ENCODE results near the gene NEURL1B. TPM values are rescaled to one million over a fixed set of nuclear protein-coding genes. Genes with fewer than 3 reads are reported as not detected.

NEURL1B gene
- polyA plus RNA-seq, 1 donor from 2014 or later, result 12.7 TPM

GRCh38 chr5:172659570-172659908, 18.5 kb downstream of the NEURL1B start:
- Histone ChIP-seq H3K79me2 (replicated peaks; ENCODE audit: insufficient read depth, low read length) (no peaks in the 10 kb centered on the region), H4K20me1 (ENCODE audit: insufficient read depth) (no peaks in the 10 kb centered on the region), H3K27ac (ENCODE audit: low read length) (no peak overlapping the region), H3K9me2 (ENCODE audit: insufficient read depth, low read length) (no peaks in the 10 kb centered on the region), H3F3A (ENCODE audit: insufficient read depth, low read length, poor library complexity, severe bottlenecking) (no peaks in the 10 kb centered on the region), H3K36me3 (ENCODE audit: insufficient read depth, low read length) (no peaks in the 10 kb centered on the region), H3K9ac (ENCODE audit: low read length) (no peak overlapping the region), H3K9me3 (ENCODE audit: low read length) (peaks cover 6% of the 10 kb centered on the region), H2AFZ (ENCODE audit: low read depth, low read length) (no peak overlapping the region), H3K27me3 (ENCODE audit: insufficient read depth, low read depth, low read length) (no peaks in the 10 kb centered on the region), H3K4me2 (ENCODE audit: low read length) (no peak overlapping the region), H3K4me3 (ENCODE audit: low read length) (no peak overlapping the region)
- TF ChIP-seq POLR2AphosphoS5 (IDR thresholded peaks at IDR 0.05) (no peak), REST (IDR thresholded peaks at IDR 0.05; ENCODE audit: borderline replicate concordance) (no peak), RAD21 (conservative IDR thresholded peaks at IDR 0.05) (no peak), MXI1 (conservative IDR thresholded peaks at IDR 0.05; ENCODE audit: poor library complexity, severe bottlenecking) (no peak), EP300 (conservative IDR thresholded peaks at IDR 0.05; ENCODE audit: poor library complexity, severe bottlenecking) (no peak), TAF1 (IDR thresholded peaks at IDR 0.05; ENCODE audit: low read depth) (no peak), EZH2 (IDR thresholded peaks at IDR 0.05; ENCODE audit: borderline replicate concordance, insufficient read depth, low read length, poor library complexity, severe bottlenecking) (no peak), SMC3 (conservative IDR thresholded peaks at IDR 0.05; ENCODE audit: poor library complexity) (no peak), CTCF (IDR thresholded peaks at IDR 0.05; ENCODE audit: poor library complexity, severe bottlenecking) (no peak)

- no peaks in the 10 kb centered on the region for H3K36me3 ChIP-seq (ENCODE audit: insufficient read depth, low read length)
- no peaks in the 10 kb centered on the region for H4K20me1 ChIP-seq (ENCODE audit: insufficient read depth)
- H3K9me2 ChIP-seq (ENCODE audit: insufficient read depth, low read length), result no peaks in the 10 kb centered on the region
- H3K27ac ChIP-seq (ENCODE audit: low read length), result no peak overlapping the region
- H3K4me2 ChIP-seq (ENCODE audit: low read length), result no peak overlapping the region
- peaks cover 5% of the 10 kb centered on the region for H3K9me3 ChIP-seq (ENCODE audit: low read length)
- no peaks in the 10 kb centered on the region for H3K27me3 ChIP-seq (ENCODE audit: insufficient read depth, low read depth, low read length)
- no peak overlapping the region for H3K4me3 ChIP-seq (ENCODE audit: low read length)
- TF ChIP-seq POLR2AphosphoS5 (IDR thresholded peaks at IDR 0.05), result no peak
- TF ChIP-seq TAF1 (IDR thresholded peaks at IDR 0.05; ENCODE audit: low read depth), result no peak
- no peak for TF ChIP-seq MXI1 (conservative IDR thresholded peaks at IDR 0.05; ENCODE audit: poor library complexity, severe bottlenecking)
- TF ChIP-seq CTCF (IDR thresholded peaks at IDR 0.05; ENCODE audit: poor library complexity, severe bottlenecking), result no peak
- TF ChIP-seq SMC3 (conservative IDR thresholded peaks at IDR 0.05; ENCODE audit: poor library complexity), result no peak
- TF ChIP-seq REST (IDR thresholded peaks at IDR 0.05; ENCODE audit: borderline replicate concordance), result no peak
- no peak for TF ChIP-seq EP300 (conservative IDR thresholded peaks at IDR 0.05; ENCODE audit: poor library complexity, severe bottlenecking)
- TF ChIP-seq RAD21 (conservative IDR thresholded peaks at IDR 0.05), result no peak
- TF ChIP-seq EZH2 (IDR thresholded peaks at IDR 0.05; ENCODE audit: borderline replicate concordance, insufficient read depth, low read length, poor library complexity, severe bottlenecking), result no peak
- no peak overlapping the region for H3K9ac ChIP-seq (ENCODE audit: low read length)
- H3F3A ChIP-seq (ENCODE audit: insufficient read depth, low read length, poor library complexity, severe bottlenecking), result no peaks in the 10 kb centered on the region
- H2AFZ ChIP-seq (ENCODE audit: low read depth, low read length), result no peak overlapping the region
- H3K79me2 ChIP-seq (replicated peaks; ENCODE audit: insufficient read depth, low read length), result no peaks in the 10 kb centered on the region
Observed at GRCh38 chr5:172659909-172660628, 19.0 kb downstream of the NEURL1B start.
